IPS DF 4.7 (cell line): ENCODE measurements around the gene PDX1.

Experiments used
- DNase-seq: peaks from one replicate; pipeline ENCODE4 v3.0.0-alpha.2; 2013; ENCODE audit warnings: low spot score; ENCODE audit errors: extremely low read depth

Gene PDX1

GRCh38 chr13:27970382-27971235, 50.8 kb downstream of the PDX1 start:
- DNase-seq = no peak

- no peak for DNase-seq
Observed at GRCh38 chr13:27971236-27971645, 51.4 kb downstream of the PDX1 start.

- DNase-seq = no peak
Observed at GRCh38 chr13:27971776-27972477, 52.1 kb downstream of the PDX1 start.

- no peak for DNase-seq
Observed at GRCh38 chr13:27972478-27972820, 52.6 kb downstream of the PDX1 start.

GRCh38 chr13:27973291-27973690, 53.5 kb downstream of the PDX1 start:
- DNase-seq = no peak

GRCh38 chr13:27973961-27974662, 54.3 kb downstream of the PDX1 start:
- DNase-seq = no peak
